GM12873 (cell line): ENCODE data around the gene SBK2.
A peak's percentile ranks its signal among the peaks of the same experiment; 100 is the strongest.

Source experiments
- TF ChIP-seq, protein P1 (sequence below): IDR thresholded peaks from 2 replicates; pipeline ENCODE4 v1.5.1; 2012; ENCODE audit warnings: low read depth, mild to moderate bottlenecking, moderate library complexity, low read length, control low read depth; ENCODE audit not compliant: insufficient read depth; ENCODE audit errors: missing control alignments

The SBK2 gene

DNA sequence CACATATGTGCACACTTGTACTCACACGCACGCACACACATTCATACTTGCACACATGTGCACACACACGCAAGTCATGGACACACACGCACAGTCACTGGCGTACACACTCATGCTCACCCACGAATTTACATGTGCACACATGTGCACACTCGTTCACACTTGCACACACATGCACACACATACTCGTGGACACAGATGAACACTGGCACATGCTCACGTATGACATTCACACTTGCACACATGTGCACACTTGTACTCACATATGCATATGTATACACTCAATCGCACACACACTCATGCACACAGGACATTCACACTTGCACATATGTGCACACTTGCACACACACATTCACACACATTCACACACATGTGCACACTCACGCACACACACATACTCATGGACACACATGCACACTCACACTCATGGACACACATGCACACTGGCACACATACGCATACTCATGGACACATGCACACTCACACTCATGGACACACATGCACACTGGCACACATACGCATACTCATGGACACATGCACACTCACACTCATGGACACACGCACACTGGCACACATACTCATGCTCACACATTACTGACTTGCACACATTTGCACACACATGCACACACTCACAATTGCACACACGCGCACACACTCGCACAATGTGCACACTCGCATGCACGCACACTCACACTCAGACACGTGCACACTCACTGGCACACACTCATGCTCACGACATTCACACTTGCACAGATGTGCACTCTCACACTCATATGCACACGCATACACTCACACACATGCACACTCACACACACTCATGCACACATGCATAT, 9.5 kb downstream of the SBK2 start:
- TF ChIP-seq, protein P1, sequence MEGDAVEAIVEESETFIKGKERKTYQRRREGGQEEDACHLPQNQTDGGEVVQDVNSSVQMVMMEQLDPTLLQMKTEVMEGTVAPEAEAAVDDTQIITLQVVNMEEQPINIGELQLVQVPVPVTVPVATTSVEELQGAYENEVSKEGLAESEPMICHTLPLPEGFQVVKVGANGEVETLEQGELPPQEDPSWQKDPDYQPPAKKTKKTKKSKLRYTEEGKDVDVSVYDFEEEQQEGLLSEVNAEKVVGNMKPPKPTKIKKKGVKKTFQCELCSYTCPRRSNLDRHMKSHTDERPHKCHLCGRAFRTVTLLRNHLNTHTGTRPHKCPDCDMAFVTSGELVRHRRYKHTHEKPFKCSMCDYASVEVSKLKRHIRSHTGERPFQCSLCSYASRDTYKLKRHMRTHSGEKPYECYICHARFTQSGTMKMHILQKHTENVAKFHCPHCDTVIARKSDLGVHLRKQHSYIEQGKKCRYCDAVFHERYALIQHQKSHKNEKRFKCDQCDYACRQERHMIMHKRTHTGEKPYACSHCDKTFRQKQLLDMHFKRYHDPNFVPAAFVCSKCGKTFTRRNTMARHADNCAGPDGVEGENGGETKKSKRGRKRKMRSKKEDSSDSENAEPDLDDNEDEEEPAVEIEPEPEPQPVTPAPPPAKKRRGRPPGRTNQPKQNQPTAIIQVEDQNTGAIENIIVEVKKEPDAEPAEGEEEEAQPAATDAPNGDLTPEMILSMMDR: no peak

DNA sequence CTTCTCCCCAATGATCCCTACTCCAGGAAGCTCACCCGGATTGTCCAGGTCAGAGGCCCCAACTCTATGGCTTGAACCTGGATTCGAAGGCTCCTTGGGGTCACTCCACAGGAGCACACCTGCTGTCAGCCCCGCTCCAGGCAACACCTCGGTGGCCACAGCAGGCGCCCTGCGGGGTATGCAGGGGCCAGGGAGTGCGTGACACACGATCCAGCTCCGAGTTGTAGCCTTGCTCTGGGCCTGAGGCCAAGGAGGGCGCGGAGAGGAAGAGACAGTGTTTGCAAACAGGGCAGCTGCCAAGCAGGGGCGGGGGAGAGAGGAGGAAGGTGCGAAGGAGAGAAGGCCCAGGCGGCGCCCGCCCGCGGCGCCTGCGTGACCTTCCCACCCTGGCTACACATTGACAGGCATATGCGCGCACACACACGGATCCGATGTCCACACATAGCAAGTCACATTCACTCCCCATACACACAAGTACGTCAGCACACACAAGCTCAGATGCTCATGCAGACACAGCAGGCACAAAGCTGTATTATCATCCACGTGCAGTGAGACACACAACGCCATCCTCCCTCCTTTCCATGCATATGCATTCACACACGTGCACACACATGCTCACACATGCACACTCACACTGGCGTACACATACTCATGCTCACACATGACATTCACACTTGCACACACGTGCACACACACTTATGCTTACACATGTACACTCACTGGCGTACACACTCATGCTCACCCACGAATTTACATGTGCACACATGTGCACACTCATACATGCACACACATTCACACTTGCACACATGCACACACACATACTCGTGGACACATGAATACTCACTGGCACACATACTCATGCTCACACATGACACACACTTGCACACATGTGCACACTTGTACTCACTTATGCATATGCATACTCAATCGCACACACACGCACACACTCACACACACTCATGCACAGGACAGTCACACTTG, 10.4 kb downstream of the SBK2 start:
- TF ChIP-seq, protein P1: no peak

GRCh38 chr19:55525289-55526101, 11.4 kb downstream of the SBK2 start:
- TF ChIP-seq, protein P1: no peak

GRCh38 chr19:55520691-55521292, 16.1 kb downstream of the SBK2 start:
- TF ChIP-seq, protein P1: no peak

DNA sequence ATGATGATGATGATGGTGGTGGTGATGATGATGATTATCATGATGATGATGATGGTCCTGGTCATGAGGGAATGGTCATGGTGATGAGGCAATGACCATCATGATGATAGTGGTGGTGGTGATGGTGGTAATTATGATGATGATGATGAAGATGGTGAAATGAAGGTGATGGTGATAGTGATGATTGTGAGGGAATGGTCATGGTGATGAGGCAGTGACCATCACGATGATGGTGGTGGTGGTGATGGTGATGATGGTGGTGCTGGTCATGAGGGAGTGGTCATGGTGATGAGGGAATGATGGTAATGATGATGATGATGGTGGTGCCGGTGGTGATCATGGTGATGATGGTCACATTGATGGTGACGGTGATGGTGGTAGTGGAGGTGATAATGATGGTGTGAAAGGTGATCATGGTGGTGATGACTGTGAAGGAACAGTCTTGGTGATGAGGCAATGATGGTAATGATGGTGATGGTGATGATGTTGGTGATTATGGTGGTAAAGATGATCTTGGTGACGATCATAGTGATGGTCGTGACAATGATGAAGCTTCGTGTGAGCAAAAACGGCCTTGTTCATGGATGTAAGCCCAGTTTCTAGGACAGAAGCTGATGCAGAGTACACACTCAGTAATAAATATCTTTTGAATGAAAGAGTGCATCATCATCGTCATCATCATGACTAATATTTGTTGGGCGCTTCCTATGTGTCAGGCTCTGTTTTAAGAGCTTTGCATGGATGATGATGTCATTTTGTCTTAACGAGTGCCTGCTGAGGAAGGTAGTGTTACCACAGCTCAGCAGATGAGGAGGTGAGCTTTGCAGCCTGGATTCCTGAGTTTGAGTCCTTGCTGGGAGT, 17.3 kb downstream of the SBK2 start:
- TF ChIP-seq, protein P1: no peak

GRCh38 chr19:55516878-55517620, 19.9 kb downstream of the SBK2 start:
- TF ChIP-seq, protein P1: peak; percentile 88
